Measurements from ENCODE around the gene TDRD6.

TDRD6 gene

DNA sequence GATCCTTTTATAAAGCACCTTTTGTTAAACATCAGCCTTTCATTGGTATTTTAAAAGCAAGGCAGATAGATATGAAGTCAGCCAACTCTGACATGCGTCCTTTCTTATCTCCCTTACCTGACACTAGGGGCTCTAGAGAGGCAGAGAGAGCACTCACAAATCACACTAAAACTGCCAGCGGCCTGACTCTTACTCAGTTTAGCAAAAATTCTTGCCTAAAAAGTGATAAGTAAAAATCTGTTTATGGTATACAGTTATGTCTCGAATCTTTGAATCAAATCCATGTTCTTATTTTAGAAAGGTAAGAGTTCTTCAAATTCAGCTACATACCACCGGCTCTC is 10.4 kb upstream of the TDRD6 start:
- no peak for DNase-seq (ENCODE audit: low spot score)

DNA sequence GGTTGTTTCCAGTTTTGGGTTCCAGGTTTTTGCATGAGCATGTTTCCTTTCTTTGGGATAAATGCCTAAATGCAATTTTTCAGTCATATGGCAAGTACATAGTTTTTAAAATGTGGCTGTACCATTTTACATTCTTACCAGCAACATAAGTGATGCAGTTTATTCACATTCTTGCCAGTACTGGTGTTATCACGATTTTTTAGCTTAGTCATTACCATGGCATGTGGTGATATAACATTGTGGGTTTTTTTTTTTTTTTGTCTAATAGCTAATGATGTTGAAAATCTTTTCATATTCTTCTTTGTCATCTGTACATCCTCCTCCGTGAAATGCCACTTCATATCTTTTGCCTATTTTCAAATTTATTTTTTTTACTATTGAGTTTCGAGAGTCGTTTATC is 2.9 kb upstream of the TDRD6 start:
- DNase-seq (ENCODE audit: low spot score) = peak; percentile 43

GRCh38 chr6:46688117-46688965 is 656 bp downstream of the TDRD6 start:
- no peak for DNase-seq (ENCODE audit: low spot score)

GRCh38 chr6:46688966-46689335 is 1.3 kb downstream of the TDRD6 start:
- no peak for DNase-seq (ENCODE audit: low spot score)

- DNase-seq (ENCODE audit: low spot score) = no peak
These were observed 2.0 kb downstream of the TDRD6 start for GRCh38 chr6:46689657-46690056.

GRCh38 chr6:46690141-46690755 is 2.6 kb downstream of the TDRD6 start:
- no peak for DNase-seq (ENCODE audit: low spot score)

- no peak for DNase-seq (ENCODE audit: low spot score)
These were observed 3.3 kb downstream of the TDRD6 start for GRCh38 chr6:46690911-46691451.

- DNase-seq (ENCODE audit: low spot score) = no peak
These were observed 12.3 kb downstream of the TDRD6 start for GRCh38 chr6:46699970-46700369.

GRCh38 chr6:46704562-46704961 is 16.9 kb downstream of the TDRD6 start:
- DNase-seq (ENCODE audit: low spot score) = no peak

DNA sequence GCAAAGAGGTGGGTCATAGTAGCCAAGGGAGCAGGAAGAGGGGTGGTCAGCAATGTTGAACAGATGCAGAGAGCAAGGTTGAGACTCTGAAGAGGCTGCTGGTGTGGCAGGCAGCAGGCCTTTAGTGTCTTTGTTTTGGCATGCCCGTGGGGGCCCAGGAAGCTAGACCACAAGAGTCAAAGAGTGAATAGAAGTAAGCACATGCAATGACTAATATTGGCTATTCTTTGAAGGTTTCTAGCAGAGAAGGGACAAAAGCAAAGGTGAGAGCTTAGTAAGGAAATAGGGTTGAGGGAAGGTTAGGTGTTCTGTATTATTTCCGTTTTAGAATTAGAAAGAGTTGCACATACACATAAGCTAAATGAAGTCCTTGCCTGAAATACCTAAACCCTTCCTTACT is 18.8 kb downstream of the TDRD6 start:
- DNase-seq (ENCODE audit: low spot score) = no peak

DNA sequence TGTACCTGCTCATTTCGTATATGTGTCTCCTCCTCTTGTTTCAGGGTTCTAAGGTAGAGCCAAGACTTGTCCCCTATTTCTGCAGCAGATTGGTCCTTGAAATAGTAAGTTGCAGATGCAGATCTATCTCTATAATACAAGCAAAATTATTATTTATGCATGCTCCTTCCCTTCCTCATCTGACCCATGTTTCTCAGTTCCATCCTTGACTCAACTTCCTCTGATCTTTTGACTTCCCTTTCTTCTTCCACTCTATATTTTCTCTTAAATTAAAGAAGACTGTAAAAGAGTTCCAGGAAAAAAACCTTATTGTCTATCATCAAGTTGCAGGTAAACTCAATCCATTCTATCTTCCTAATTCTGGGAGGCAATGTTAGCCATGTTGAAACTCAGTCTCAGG is 23.8 kb downstream of the TDRD6 start:
- no peak for DNase-seq (ENCODE audit: low spot score)

DNA sequence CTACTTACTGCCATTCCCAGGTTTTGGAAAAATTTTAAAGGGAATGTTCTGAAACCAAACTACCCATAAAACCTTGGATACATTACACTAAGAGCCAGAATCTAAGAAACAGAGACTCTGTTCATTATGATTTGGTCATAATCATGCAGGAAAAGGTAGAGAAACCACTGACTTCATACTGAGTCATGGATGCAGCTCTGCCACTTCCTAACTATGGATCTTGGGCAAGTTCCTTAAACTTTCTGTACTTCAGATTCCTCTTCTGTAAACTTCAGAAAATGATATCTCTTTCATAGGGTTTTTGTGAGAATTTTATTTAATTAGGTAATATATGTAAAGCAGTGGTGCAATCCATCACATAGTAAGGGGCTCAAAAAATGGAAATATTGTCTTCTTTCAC is 27.5 kb downstream of the TDRD6 start:
- no peak for DNase-seq (ENCODE audit: low spot score)

- no peak for DNase-seq (ENCODE audit: low spot score)
These were observed 31.4 kb downstream of the TDRD6 start for GRCh38 chr6:46719099-46719498.

GRCh38 chr6:46720401-46720800 is 32.7 kb downstream of the TDRD6 start:
- DNase-seq (ENCODE audit: low spot score) = no peak

DNA sequence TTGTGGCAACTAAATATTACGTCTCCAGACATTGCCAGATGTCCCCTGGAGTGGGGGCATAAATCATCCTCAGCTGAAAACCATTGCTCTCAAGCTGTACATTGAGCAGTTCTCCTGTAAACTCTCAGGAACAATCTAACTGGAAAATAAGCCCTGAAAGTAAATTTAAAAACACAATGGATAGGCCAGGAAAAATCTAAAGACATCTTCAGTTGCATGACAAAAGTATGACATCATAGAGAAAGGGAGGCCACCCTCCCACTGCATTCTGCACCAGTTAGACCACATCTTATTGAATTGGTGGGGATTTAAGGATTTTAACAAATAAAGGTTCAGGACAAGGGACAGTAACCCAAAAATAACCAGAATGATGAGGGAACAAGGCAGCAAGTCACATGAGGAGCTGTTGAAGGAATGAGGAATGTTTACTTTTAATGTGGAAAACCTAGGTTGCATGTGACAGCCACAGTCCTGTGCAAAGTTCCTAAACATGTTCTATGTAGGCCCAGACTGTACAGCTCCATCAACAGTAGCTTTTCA is 42.2 kb downstream of the TDRD6 start:
- no peak for DNase-seq (ENCODE audit: low spot score)

GRCh38 chr6:46730921-46731461 is 43.3 kb downstream of the TDRD6 start:
- DNase-seq (ENCODE audit: low spot score) = no peak

DNA sequence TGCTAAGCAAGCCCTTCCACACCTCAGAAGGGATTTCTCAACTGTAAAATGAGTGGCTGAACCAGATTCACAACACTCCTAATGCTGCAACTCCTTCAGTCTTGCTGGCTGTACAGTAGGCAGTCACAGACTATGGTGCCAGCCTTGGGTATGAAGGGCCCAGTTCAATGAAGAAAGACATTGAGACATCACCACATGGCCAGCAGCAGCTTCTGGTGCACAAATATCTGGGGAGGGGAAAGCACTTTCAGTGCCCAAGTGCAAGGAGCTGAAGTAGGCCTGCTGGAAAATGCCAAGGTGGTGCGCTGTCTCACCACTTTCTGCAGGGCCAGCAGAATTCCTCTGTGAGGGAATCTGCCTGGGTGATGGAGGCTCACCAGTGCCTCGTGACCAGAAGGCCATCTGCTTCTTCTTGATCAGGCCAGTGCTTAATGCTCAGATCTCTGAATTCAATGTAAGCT is 45.7 kb downstream of the TDRD6 start:
- no peak for DNase-seq (ENCODE audit: low spot score)

- DNase-seq (ENCODE audit: low spot score) = peak; percentile 17
These were observed 47.4 kb downstream of the TDRD6 start, which contains the start of gene PLA2G7 for GRCh38 chr6:46734867-46735719. TSS of gene PLA2G7 (minus strand) at chr6:46735375. CDS start at chr6:46722891, 12,484 bp downstream.

DNA sequence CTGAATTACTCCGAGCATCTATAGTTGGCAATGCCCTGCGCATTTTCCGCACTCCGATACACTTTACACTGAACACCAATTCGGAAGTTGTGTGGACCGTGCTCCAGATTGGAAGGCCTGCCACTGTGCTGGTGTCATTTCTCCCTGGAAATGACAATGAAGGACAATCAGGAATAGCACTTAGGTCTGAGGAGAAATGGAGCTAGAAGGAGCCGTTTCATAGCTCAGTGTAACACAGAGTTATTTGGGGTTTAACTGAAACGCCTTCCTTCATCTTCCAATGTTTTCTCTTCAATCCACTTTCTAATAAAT is 48.0 kb downstream of the TDRD6 start:
- DNase-seq (ENCODE audit: low spot score) = no peak

GRCh38 chr6:46736906-46737305 is 49.2 kb downstream of the TDRD6 start:
- DNase-seq (ENCODE audit: low spot score) = no peak

DNA sequence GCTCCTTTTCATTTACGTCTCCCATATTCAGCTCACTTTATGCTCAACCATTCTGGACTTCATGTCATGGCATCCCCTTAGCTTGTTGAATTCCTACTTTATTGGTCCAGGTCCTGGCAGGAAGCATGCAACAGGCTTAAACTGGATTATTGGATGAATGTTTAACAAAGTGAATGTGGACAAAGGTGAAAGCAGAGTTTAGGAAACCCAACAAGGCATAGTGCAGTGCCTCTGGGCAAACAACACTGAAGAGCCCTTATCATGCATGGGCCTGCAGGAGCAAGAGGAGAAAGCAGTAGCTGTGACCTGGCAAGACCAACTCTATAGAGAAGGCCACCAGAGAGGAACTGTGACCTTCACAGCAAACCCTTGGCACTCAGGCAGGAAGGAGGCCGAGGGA is 53.8 kb downstream of the TDRD6 start:
- no peak for DNase-seq (ENCODE audit: low spot score)

DNA sequence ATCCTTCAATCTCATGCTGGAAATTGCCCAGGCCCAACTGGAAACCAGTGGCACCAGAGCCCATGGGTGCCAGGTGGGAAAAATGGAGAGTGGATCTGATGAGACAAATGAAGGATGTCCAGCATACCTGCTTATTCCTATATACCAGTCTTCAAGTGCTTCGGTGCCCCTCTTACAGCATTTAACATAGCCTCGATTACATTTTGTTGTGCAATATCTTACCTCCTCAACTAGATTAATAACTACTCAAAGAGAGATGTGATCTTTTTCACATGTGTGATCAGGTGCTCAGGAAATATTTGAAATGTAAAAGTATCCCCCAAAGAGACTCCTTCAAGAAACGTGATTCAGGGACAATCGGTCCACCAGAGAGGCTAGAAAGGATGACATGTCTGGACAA is 54.2 kb downstream of the TDRD6 start:
- no peak for DNase-seq (ENCODE audit: low spot score)

Data from AG08396 (cell line).